SK-N-SH treated with all-trans-retinoic acid at 6 μM for 48 hours (cell line): ENCODE measurements around the gene ZFHX2.

Experiments used
- ATAC-seq: fragments of 200-7000 bp; cut with Tn5 transposase; 3 replicates; pipeline ENCODE4 v1.9.1; 2020; ENCODE audit warnings: mild to moderate bottlenecking, moderate library complexity
- ARNTL ChIP-seq: fragments of 450-650 bp; formaldehyde crosslinking; IDR thresholded peaks from 2 replicates; pipeline ENCODE4 v1.5.0; 2020; ENCODE audit warnings: low read depth, mild to moderate bottlenecking, moderate library complexity, borderline replicate concordance
- BACH2 ChIP-seq: fragments of 250-450 bp; sonication (Bioruptor Pico); IDR thresholded peaks from 2 replicates; pipeline ENCODE4 v1.9.0; 2021; ENCODE audit warnings: mild to moderate bottlenecking, borderline replicate concordance
- CREB5 ChIP-seq: fragments of 250-450 bp; sonication (Bioruptor Pico); IDR thresholded peaks from 2 replicates; pipeline ENCODE4 v1.5.1; 2020; ENCODE audit warnings: low read depth, mild to moderate bottlenecking, moderate library complexity
- CSRNP3 ChIP-seq: fragments of 250-450 bp; sonication (Bioruptor Pico); IDR thresholded peaks from 2 replicates; pipeline ENCODE4 v1.5.1; 2021; ENCODE audit warnings: mild to moderate bottlenecking, moderate library complexity
- ESRRG ChIP-seq: fragments of 250-450 bp; sonication (Bioruptor Pico); IDR thresholded peaks from 2 replicates; pipeline ENCODE4 v1.6.1; 2021; ENCODE audit warnings: mild to moderate bottlenecking
- GLIS3 ChIP-seq: fragments of 250-450 bp; sonication (Bioruptor Pico); IDR thresholded peaks from 2 replicates; pipeline ENCODE4 v1.5.0; 2020; ENCODE audit warnings: mild to moderate bottlenecking, moderate library complexity
- ISL1 ChIP-seq: fragments of 250-450 bp; sonication (Bioruptor Pico); IDR thresholded peaks from 2 replicates; pipeline ENCODE4 v2.1.2; 2022; ENCODE audit warnings: mild to moderate bottlenecking, moderate library complexity
- OSR1 ChIP-seq: fragments of 250-450 bp; sonication (Bioruptor Pico); IDR thresholded peaks from 2 replicates; pipeline ENCODE4 v1.8.0; 2022; ENCODE audit warnings: moderate library complexity, mild to moderate bottlenecking, inconsistent platforms
- POU6F1 ChIP-seq: fragments of 250-450 bp; sonication (Bioruptor Pico); IDR thresholded peaks from 2 replicates; pipeline ENCODE4 v1.8.0; 2021; ENCODE audit warnings: low read depth, mild to moderate bottlenecking, moderate library complexity, borderline replicate concordance
- PPARA ChIP-seq: fragments of 250-450 bp; sonication (Bioruptor Pico); IDR thresholded peaks from 2 replicates; pipeline ENCODE4 v1.5.0; 2020; ENCODE audit warnings: mild to moderate bottlenecking, borderline replicate concordance
- RARB ChIP-seq: fragments of 250-450 bp; sonication (Bioruptor Pico); IDR thresholded peaks from 2 replicates; pipeline ENCODE4 v1.8.0; 2021; ENCODE audit warnings: mild to moderate bottlenecking, moderate library complexity
- SNAI2 ChIP-seq: fragments of 250-450 bp; sonication (Bioruptor Pico); IDR thresholded peaks from 2 replicates; pipeline ENCODE4 v1.5.0; 2020; ENCODE audit warnings: mild to moderate bottlenecking, moderate library complexity
- TCF4 ChIP-seq: fragments of 250-450 bp; sonication (Bioruptor Pico); IDR thresholded peaks from 2 replicates; pipeline ENCODE4 v1.8.0; 2021; ENCODE audit warnings: mild to moderate bottlenecking, moderate library complexity, borderline replicate concordance
- TOX ChIP-seq: fragments of 250-450 bp; sonication (Bioruptor Pico); IDR thresholded peaks from 2 replicates; pipeline ENCODE4 v1.8.0; 2021; ENCODE audit warnings: mild to moderate bottlenecking, moderate library complexity, borderline replicate concordance
- TSHZ2 ChIP-seq: fragments of 250-450 bp; sonication (Bioruptor Pico); IDR thresholded peaks from 2 replicates; pipeline ENCODE4 v1.5.0; 2020; ENCODE audit warnings: mild to moderate bottlenecking, moderate library complexity
- ZC3H10 ChIP-seq: fragments of 250-450 bp; sonication (Bioruptor Pico); IDR thresholded peaks from 2 replicates; pipeline ENCODE4 v1.5.1; 2021; ENCODE audit warnings: mild to moderate bottlenecking, moderate library complexity
- ZFP3 ChIP-seq: fragments of 250-450 bp; sonication (Bioruptor Pico); IDR thresholded peaks from 2 replicates; pipeline ENCODE4 v1.5.0; 2020; ENCODE audit warnings: mild to moderate bottlenecking, moderate library complexity
- ZFP30 ChIP-seq: fragments of 450-650 bp; formaldehyde crosslinking; IDR thresholded peaks from 2 replicates; pipeline ENCODE4 v1.5.0; 2022; ENCODE audit warnings: mild to moderate bottlenecking, moderate library complexity
- ZNF70 ChIP-seq: fragments of 450-650 bp; formaldehyde crosslinking; IDR thresholded peaks from 2 replicates; pipeline ENCODE4 v1.5.0; 2020; ENCODE audit warnings: mild to moderate bottlenecking, moderate library complexity
- ZNF8 ChIP-seq: fragments of 450-650 bp; formaldehyde crosslinking; IDR thresholded peaks from 2 replicates; pipeline ENCODE4 v1.5.0; 2020; ENCODE audit warnings: mild to moderate bottlenecking, moderate library complexity
- TF ChIP-seq, protein P1 (sequence below): fragments of 250-450 bp; sonication (Bioruptor Pico); IDR thresholded peaks from 2 replicates; pipeline ENCODE4 v1.8.0; 2020; ENCODE audit warnings: mild to moderate bottlenecking, moderate library complexity, borderline replicate concordance

The ZFHX2 gene

DNA sequence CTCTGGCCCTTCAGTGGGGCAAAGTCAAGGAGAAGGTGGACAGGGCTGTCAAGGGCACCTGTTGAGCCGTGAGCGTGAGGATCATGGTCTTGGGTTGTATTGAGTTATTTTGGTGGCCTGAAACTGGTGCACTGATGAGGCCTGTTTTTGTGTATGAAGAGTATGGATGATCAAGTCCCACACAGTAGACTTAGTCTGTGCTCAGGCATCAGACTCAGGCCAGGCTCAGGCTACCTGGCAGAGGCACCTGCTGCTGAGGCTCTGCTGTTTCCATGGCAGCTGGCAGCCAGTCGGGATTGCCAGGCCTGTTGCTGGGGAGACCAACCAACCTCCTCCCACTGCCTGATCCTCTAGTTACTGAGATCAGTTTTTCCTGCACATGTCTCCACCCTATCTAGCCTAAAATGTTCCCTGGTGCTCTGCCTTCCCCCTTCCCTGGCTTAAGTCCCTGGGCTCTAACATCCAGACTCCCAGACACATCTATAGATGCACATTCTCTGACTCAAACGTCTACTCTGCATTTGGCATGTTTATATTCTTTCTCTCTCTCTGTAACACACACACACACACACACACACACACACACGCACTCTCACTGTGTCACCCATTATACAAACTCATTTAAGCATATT is 21.9 kb upstream of the ZFHX2 start:
- TF ChIP-seq TOX (CRISPR knock-in tag) (no peak), TCF4 (CRISPR knock-in tag) (no peak), GLIS3 (no peak), ZC3H10 (CRISPR knock-in tag) (no peak), ESRRG (CRISPR knock-in tag) (no peak), ZFP3 (no peak), SNAI2 (CRISPR knock-in tag) (no peak), ARNTL (no peak), CSRNP3 (no peak), ZNF8 (CRISPR knock-in tag) (no peak), ZFP30 (CRISPR knock-in tag) (no peak), ZNF70 (CRISPR knock-in tag) (no peak), ISL1 (CRISPR knock-in tag) (no peak)
- ATAC-seq: no peak

DNA sequence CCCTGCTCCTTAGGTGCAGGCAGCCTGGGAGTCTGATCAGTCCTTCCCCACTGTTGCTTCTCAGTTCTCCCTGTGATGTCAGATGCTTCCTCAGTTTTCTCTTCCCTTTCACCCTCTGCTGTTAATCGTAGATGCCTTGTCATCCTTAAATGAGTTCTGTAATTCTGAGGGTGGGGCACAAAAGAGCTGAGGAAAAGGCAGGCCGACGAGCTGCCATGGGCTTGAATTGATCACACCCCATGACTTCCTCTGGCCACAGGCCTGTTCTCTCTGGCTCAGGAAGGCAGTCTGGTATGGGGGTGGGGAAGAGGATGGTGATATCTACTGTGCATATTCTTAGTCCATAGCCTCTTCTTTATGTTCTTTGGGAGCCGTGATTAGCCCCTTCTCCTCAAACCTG is 21.3 kb upstream of the ZFHX2 start:
- no peak for ATAC-seq
- TF ChIP-seq GLIS3 (no peak), TCF4 (CRISPR knock-in tag) (no peak), BACH2 (CRISPR knock-in tag) (no peak), ZNF70 (CRISPR knock-in tag) (no peak), OSR1 (no peak), PPARA (CRISPR knock-in tag) (no peak), ISL1 (CRISPR knock-in tag) (no peak), RARB (CRISPR knock-in tag) (no peak), TSHZ2 (CRISPR knock-in tag) (no peak), CREB5 (CRISPR knock-in tag) (no peak), TOX (CRISPR knock-in tag) (no peak), POU6F1 (CRISPR knock-in tag) (no peak), CSRNP3 (no peak)
- TF ChIP-seq, protein P1, sequence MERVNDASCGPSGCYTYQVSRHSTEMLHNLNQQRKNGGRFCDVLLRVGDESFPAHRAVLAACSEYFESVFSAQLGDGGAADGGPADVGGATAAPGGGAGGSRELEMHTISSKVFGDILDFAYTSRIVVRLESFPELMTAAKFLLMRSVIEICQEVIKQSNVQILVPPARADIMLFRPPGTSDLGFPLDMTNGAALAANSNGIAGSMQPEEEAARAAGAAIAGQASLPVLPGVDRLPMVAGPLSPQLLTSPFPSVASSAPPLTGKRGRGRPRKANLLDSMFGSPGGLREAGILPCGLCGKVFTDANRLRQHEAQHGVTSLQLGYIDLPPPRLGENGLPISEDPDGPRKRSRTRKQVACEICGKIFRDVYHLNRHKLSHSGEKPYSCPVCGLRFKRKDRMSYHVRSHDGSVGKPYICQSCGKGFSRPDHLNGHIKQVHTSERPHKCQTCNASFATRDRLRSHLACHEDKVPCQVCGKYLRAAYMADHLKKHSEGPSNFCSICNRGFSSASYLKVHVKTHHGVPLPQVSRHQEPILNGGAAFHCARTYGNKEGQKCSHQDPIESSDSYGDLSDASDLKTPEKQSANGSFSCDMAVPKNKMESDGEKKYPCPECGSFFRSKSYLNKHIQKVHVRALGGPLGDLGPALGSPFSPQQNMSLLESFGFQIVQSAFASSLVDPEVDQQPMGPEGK (CRISPR knock-in tag): no peak
